PC-3 (cell line): ENCODE data around the gene ISY1.

Source experiments
- CTCF ChIP-seq: fragments of 300-600 bp; sonication (generic); conservative IDR thresholded peaks from 2 replicates; pipeline ENCODE4 v1.5.1; 2017; ENCODE audit warnings: antibody characterized with exemption, low read depth, mild to moderate bottlenecking, low read length
- EZH2 ChIP-seq: fragments of 300-600 bp; sonication (generic); IDR thresholded peaks from one replicate; pipeline ENCODE4 v1.6.1; 2017; ENCODE audit warnings: antibody characterized with exemption, mild to moderate bottlenecking, low read length; ENCODE audit not compliant: unreplicated experiment
- EZH2phosphoT487 ChIP-seq: fragments of 300-600 bp; sonication (generic); IDR thresholded peaks from 2 replicates; pipeline ENCODE4 v1.6.1; 2018; ENCODE audit warnings: mild to moderate bottlenecking, antibody characterized with exemption, low read length, borderline replicate concordance

GRCh38 chr3:129106320-129106719 is 54.5 kb downstream of the ISY1 start:
- no peak for TF ChIP-seq EZH2
- TF ChIP-seq CTCF: no peak
- no peak for TF ChIP-seq EZH2phosphoT487
